GM12873 (cell line): ENCODE results near the gene STRC.

ENCODE experiments used
- TF ChIP-seq, protein P1 (sequence below): IDR thresholded peaks from 2 replicates; pipeline ENCODE4 v1.5.1; 2012; ENCODE audit warnings: low read depth, mild to moderate bottlenecking, moderate library complexity, low read length, control low read depth; ENCODE audit not compliant: insufficient read depth; ENCODE audit errors: missing control alignments

The STRC gene

DNA sequence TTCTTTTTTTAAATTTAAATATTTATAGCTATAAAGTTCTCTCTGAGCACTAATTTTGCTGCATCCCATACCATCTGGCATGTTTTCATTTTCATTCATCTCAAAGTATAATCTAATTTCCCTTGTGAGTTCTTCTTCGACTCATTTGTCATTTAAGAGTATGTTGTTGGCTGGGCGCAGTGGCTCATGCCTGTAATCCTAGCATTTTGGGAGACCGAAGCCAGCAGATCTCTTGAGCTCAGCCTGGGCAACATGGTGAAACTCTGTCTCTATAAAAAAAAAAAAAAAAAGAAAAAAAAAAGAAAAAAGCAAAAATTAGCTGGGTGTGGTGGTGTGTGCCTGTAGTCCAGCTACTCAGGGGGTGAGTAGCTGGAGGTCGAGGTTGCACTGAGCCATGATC is 66.3 kb downstream of the STRC start:
- TF ChIP-seq, protein P1, sequence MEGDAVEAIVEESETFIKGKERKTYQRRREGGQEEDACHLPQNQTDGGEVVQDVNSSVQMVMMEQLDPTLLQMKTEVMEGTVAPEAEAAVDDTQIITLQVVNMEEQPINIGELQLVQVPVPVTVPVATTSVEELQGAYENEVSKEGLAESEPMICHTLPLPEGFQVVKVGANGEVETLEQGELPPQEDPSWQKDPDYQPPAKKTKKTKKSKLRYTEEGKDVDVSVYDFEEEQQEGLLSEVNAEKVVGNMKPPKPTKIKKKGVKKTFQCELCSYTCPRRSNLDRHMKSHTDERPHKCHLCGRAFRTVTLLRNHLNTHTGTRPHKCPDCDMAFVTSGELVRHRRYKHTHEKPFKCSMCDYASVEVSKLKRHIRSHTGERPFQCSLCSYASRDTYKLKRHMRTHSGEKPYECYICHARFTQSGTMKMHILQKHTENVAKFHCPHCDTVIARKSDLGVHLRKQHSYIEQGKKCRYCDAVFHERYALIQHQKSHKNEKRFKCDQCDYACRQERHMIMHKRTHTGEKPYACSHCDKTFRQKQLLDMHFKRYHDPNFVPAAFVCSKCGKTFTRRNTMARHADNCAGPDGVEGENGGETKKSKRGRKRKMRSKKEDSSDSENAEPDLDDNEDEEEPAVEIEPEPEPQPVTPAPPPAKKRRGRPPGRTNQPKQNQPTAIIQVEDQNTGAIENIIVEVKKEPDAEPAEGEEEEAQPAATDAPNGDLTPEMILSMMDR, result no peak

DNA sequence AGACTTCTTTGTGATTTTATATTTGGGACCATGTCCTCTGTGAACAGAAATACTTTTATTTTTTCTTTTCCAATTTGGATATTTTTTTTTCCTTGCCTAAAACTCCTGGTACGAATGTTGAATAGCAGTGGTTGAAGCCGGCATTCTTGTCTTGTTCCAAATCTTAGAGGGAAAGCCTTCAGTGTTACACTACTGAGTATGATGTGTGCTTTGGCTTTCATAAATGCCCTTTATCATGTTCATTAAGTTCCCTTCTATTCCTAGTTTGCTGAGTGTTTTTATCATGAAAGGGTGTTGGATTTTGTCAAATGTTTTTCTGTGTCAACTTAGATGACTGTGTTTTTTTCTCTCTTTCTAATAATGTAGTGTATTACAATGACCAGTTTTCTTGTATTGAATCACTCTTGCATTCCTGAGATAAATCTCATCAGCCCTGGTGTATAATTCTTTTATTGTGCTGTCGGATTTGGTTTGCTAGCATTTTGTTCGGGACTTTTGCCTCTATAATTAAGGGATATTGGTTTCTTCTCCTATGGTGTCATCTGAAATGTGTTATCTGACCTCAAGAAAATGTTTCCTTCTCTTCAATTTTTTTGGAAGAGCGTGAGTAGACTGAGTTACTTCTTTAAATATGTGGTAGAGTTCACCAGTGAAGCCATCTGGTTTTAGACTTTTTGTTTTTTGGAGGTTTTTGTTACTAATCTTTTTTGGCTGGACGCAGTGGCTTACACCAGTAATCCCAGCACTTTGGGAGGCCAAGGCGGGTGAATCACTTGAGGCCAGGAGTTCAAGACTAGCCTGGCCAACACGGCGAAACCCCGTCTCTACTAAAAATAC is 67.9 kb downstream of the STRC start:
- TF ChIP-seq, protein P1, result no peak
